ENCODE measurements around the gene TXN2. TPM values are rescaled to one million over a fixed set of nuclear protein-coding genes. Genes with fewer than 3 reads are reported as not detected.

The TXN2 gene
- total RNA-seq, 2 experiments from 2014 or later, result 96.5 to 101 TPM

- TF ChIP-seq CTCF (IDR thresholded peaks at IDR 0.05), result no peak
- CTCF ChIA-PET, result interaction anchor here (1.0 to 1.6 kb wide), 4 partner anchors 14 to 220 kb away, joined by 3 to 5 read pairs (median 4); no protein-coding TSS in a partner anchor
- POLR2A ChIA-PET, result interaction anchor here (0.9 to 12.6 kb wide), 7 partner anchors 9 to 176 kb away, joined by 3 to 172 read pairs (median 6); partner anchors contain the start of gene EIF3D
- Mint-ChIP-seq H3K4me3 (peak overlapping the region; percentile 53), H3K9me3 (peaks cover 3% of the 10 kb centered on the region), H3K27ac (peak overlapping the region; percentile 67), H3K4me1 (ENCODE audit: low read depth) (peaks cover 20% of the 10 kb centered on the region), H3K27me3 (no peaks in the 10 kb centered on the region), H3K36me3 (ENCODE audit: low read depth) (peaks cover 30% of the 10 kb centered on the region)
- DNase-seq (no peak), ATAC-seq (no peak)
- intact Hi-C loops (cut with micrococcal nuclease), result no loop called here
Observed at GRCh38 chr22:36505998-36506635, 24.7 kb upstream of the TXN2 start.

- Mint-ChIP-seq H3K4me1 (ENCODE audit: low read depth) (no peaks in the 10 kb centered on the region), H3K36me3 (ENCODE audit: low read depth) (peaks cover 20% of the 10 kb centered on the region), H3K27ac (no peak overlapping the region), H3K27me3 (no peaks in the 10 kb centered on the region), H3K9me3 (no peaks in the 10 kb centered on the region), H3K4me3 (no peak overlapping the region)
- DNase-seq (no peak), ATAC-seq (no peak)
- ChIA-PET POLR2A (interaction anchor here (1.3 to 1.6 kb wide), 2 partner anchors 30 to 221 kb away, joined by 3 to 6 read pairs; partner anchors contain the start of gene EIF3D), CTCF (interaction anchor here (1.5 kb wide), 1 partner anchor 12 kb away, joined by 5 read pairs; no protein-coding TSS in a partner anchor)
- intact Hi-C loops (cut with micrococcal nuclease), result no loop called here
- no peak for TF ChIP-seq CTCF (IDR thresholded peaks at IDR 0.05)
Observed at GRCh38 chr22:36497910-36498665, 16.6 kb upstream of the TXN2 start.

GRCh38 chr22:36493690-36494110, 12.3 kb upstream of the TXN2 start:
- Mint-ChIP-seq H3K9me3 (no peaks in the 10 kb centered on the region), H3K4me1 (ENCODE audit: low read depth) (no peaks in the 10 kb centered on the region), H3K4me3 (no peak overlapping the region), H3K27ac (no peak overlapping the region), H3K27me3 (no peaks in the 10 kb centered on the region), H3K36me3 (ENCODE audit: low read depth) (peaks cover 31% of the 10 kb centered on the region)
- DNase-seq (no peak), ATAC-seq (peak; percentile 27)
- ChIA-PET POLR2A (interaction anchor here (0.8 to 1.7 kb wide), 3 partner anchors 21 to 172 kb away, joined by 3 read pairs; no protein-coding TSS in a partner anchor), CTCF (interaction anchor here (1.1 to 2.1 kb wide), 5 partner anchors 11 to 192 kb away, joined by 3 to 6 read pairs (median 4); no protein-coding TSS in a partner anchor)
- TF ChIP-seq CTCF (IDR thresholded peaks at IDR 0.05), result no peak
- intact Hi-C loops (cut with micrococcal nuclease), result no loop called here

GRCh38 chr22:36492109-36492508, 10.7 kb upstream of the TXN2 start:
- Mint-ChIP-seq H3K36me3 (ENCODE audit: low read depth) (peaks cover 34% of the 10 kb centered on the region), H3K27ac (no peak overlapping the region), H3K4me1 (ENCODE audit: low read depth) (no peaks in the 10 kb centered on the region), H3K4me3 (no peak overlapping the region), H3K9me3 (no peaks in the 10 kb centered on the region), H3K27me3 (no peaks in the 10 kb centered on the region)
- DNase-seq (no peak), ATAC-seq (no peak)
- intact Hi-C loops (cut with micrococcal nuclease), result no loop called here
- ChIA-PET CTCF (interaction anchor here (2.1 kb wide), 1 partner anchor 30 kb away, joined by 4 read pairs; no protein-coding TSS in a partner anchor), POLR2A (interaction anchor here (0.8 to 1.4 kb wide), 2 partner anchors 15 to 20 kb away, joined by 3 to 4 read pairs; partner anchors contain the start of gene FOXRED2)
- no peak for TF ChIP-seq CTCF (IDR thresholded peaks at IDR 0.05)

Data from activated CD8-positive, alpha-beta T cell treated with anti-CD3 and anti-CD28 coated beads for 36 hours (primary cell).